Measurements from ENCODE around the gene AGAP1.

GRCh38 chr2:235970204-235971040 lies 476.6 kb downstream of the AGAP1 start:
- TF ChIP-seq CTCF (IDR thresholded peaks at IDR 0.05) (no peak), POLR2A (IDR thresholded peaks at IDR 0.05) (no peak)
